ENCODE results near the gene DLL4.

The DLL4 gene

GRCh38 chr15:40894681-40895448 lies 34.3 kb upstream of the DLL4 start:
- Histone ChIP-seq H3K27me3 (ENCODE audit: insufficient read depth, low read depth, severe bottlenecking) (no peaks in the 10 kb centered on the region), H3K4me3 (ENCODE audit: low read depth, low read length) (peak overlapping the region; percentile 93), H3K27ac (peak overlapping the region; percentile 70), H3K36me3 (peaks cover 34% of the 10 kb centered on the region), H3K9me3 (ENCODE audit: severe bottlenecking) (no peaks in the 10 kb centered on the region)
- peak; percentile 74 for DNase-seq
- peak; percentile 44 for TF ChIP-seq CTCF (IDR thresholded peaks at IDR 0.05; ENCODE audit: low read depth, low read length)

GRCh38 chr15:40899536-40900207 lies 29.5 kb upstream of the DLL4 start:
- Histone ChIP-seq H3K36me3 (peaks cover 78% of the 10 kb centered on the region), H3K4me3 (ENCODE audit: low read depth, low read length) (no peak overlapping the region), H3K27me3 (ENCODE audit: insufficient read depth, low read depth, severe bottlenecking) (no peaks in the 10 kb centered on the region)

GRCh38 chr15:40900256-40901052 lies 28.7 kb upstream of the DLL4 start:
- Histone ChIP-seq H3K4me3 (ENCODE audit: low read depth, low read length) (no peak overlapping the region), H3K27ac (no peak overlapping the region), H3K36me3 (peaks cover 83% of the 10 kb centered on the region), H3K27me3 (ENCODE audit: insufficient read depth, low read depth, severe bottlenecking) (no peaks in the 10 kb centered on the region), H3K9me3 (ENCODE audit: severe bottlenecking) (no peaks in the 10 kb centered on the region)
- DNase-seq = no peak
- no peak for TF ChIP-seq CTCF (IDR thresholded peaks at IDR 0.05; ENCODE audit: low read depth, low read length)

More at GRCh38 chr15:40899536-40900207, 29.5 kb upstream of the DLL4 start:
- Histone ChIP-seq H3K27ac (no peak overlapping the region), H3K9me3 (ENCODE audit: severe bottlenecking) (no peaks in the 10 kb centered on the region)
- DNase-seq = no peak
- TF ChIP-seq CTCF (IDR thresholded peaks at IDR 0.05; ENCODE audit: low read depth, low read length) = no peak

- no peak overlapping the region for H3K27ac ChIP-seq
- DNase-seq = no peak
- no peak overlapping the region for H3K4me3 ChIP-seq (ENCODE audit: low read depth, low read length)
- H3K36me3 ChIP-seq = peaks cover 79% of the 10 kb centered on the region
- TF ChIP-seq CTCF (IDR thresholded peaks at IDR 0.05; ENCODE audit: low read depth, low read length) = no peak
- no peaks in the 10 kb centered on the region for H3K27me3 ChIP-seq (ENCODE audit: insufficient read depth, low read depth, severe bottlenecking)
- H3K9me3 ChIP-seq (ENCODE audit: severe bottlenecking) = no peaks in the 10 kb centered on the region
Observed at GRCh38 chr15:40901053-40901443, 28.1 kb upstream of the DLL4 start.

GRCh38 chr15:40902605-40903561 lies 26.3 kb upstream of the DLL4 start:
- no peaks in the 10 kb centered on the region for H3K27me3 ChIP-seq (ENCODE audit: insufficient read depth, low read depth, severe bottlenecking)
- H3K4me3 ChIP-seq (ENCODE audit: low read depth, low read length) = no peak overlapping the region
- H3K36me3 ChIP-seq = peaks cover 64% of the 10 kb centered on the region
- no peaks in the 10 kb centered on the region for H3K9me3 ChIP-seq (ENCODE audit: severe bottlenecking)
- no peak for DNase-seq
- no peak for TF ChIP-seq CTCF (IDR thresholded peaks at IDR 0.05; ENCODE audit: low read depth, low read length)
- H3K27ac ChIP-seq = no peak overlapping the region

Data from WERI-Rb-1 (cell line).